GM18858 (cell line): ENCODE results near the gene ATG5.

Source experiments
- ATAC-seq: cut with Tn5 transposase; IDR thresholded peaks from one replicate; pipeline ENCODE4 v1.9.1; 2021; ENCODE audit not compliant: unreplicated experiment

Gene ATG5

DNA sequence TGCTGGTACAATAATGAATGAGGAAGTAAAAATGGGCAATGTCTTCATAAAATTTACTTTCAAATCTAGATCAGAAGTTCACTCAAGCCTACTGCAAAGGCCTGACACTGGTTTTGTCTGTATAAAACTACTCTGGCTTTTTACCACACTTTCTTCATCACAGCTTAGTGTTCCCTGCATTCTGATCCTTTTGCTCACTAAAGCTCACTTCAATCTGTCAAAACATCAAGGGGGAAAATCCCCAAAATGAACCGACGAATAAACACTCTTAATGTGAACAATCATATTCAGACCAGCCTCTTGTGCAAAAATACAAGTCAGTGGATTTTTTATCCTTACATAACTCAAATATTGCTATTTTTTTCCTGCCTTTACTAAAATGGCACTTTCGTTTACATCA is 140.9 kb downstream of the ATG5 start:
- no peak for ATAC-seq

DNA sequence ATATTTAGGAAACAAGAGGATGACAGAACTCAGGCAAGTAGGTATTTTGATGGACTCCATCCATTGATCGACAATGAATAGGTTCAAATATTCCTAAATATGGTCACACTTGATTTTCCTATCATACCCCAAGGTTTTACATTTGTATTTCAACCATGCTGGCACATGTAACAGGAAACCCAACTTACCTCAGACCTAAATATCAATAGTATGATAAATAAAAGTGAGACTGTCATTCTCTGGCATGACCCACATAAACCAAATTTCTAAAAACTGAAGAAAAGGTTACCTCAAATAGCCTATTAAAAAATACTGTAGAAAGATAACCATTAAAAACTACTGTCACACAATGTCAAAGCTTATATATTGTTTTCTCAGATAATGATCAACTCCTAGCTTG is 142.1 kb downstream of the ATG5 start:
- ATAC-seq, result no peak

- peak; percentile 84 for ATAC-seq
Measured at GRCh38 chr6:106182455-106182854, 143.1 kb downstream of the ATG5 start.

GRCh38 chr6:106181664-106182418 is 143.7 kb downstream of the ATG5 start:
- ATAC-seq, result peak; percentile 17

GRCh38 chr6:106180208-106180607 is 145.4 kb downstream of the ATG5 start:
- ATAC-seq, result no peak

DNA sequence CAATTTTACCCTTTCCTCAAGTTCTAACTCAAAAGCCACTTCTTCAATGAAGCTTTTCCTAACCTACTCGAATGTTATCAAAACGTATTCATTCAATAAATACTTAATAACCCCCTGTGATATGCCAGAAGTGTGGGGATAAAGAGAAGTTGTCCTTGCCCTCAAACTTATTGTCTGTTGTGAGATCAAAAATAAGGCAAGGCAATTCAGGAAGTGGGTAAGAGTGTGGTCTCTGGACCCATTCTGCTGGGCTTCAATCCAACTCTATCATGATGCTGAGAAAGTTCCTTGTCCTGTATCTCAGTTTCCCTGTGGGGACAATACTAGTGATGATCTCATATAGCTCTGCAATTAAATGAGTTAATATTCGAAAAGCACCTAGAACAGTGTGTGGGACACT is 146.7 kb downstream of the ATG5 start:
- ATAC-seq, result no peak

DNA sequence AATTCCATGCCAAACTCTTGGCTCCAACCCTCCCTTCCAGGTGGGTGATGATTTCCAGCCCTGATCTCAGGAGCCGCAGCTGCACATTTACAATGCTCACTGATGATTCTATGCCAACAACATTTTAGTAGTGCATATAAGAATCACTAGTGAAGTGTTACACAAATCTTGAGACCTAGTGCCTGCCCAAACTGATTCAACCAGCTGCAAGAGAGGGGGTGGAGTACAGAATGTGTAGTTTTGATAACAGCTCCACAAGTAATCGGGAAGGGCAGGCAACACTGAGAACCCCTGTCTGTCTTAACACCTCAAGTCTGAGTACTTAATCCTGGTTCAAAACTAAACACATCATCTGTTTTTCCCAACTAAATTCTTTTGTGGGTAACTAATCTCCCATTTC is 147.8 kb downstream of the ATG5 start:
- no peak for ATAC-seq

DNA sequence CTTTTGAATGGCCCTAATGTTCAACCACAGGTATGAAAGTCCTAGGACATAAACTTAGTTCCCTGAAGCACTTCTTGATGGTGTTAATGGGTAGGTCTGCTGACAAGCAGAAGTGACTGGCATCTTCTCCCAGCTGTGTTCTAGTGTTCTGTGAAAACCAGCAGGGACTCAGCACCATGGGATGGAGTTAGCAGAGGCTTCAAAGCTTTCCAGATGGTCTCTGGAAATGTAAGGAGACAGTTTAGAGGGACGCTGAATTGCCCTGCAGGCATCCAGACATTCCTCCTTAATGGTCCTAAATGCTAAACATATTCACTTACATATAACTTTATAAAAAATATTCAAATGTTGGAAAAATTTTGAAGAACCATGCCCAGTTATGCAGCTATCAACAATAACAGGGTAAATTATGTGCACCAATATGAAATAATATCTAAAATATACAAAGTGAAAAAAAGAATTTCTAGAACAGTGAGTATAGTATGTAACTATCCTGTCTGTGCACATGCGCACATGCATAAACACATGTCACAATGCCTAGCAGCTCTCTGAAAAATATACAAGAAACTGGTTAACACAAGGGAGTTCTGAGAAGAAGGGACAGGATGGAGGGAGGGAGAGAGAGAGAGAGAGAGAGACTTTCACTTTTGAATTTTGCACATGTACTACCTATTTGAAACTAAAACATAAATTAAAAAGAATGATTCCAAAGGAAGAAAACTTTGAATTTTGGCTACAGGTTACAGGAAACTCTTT is 152.3 kb downstream of the ATG5 start:
- ATAC-seq, result no peak

DNA sequence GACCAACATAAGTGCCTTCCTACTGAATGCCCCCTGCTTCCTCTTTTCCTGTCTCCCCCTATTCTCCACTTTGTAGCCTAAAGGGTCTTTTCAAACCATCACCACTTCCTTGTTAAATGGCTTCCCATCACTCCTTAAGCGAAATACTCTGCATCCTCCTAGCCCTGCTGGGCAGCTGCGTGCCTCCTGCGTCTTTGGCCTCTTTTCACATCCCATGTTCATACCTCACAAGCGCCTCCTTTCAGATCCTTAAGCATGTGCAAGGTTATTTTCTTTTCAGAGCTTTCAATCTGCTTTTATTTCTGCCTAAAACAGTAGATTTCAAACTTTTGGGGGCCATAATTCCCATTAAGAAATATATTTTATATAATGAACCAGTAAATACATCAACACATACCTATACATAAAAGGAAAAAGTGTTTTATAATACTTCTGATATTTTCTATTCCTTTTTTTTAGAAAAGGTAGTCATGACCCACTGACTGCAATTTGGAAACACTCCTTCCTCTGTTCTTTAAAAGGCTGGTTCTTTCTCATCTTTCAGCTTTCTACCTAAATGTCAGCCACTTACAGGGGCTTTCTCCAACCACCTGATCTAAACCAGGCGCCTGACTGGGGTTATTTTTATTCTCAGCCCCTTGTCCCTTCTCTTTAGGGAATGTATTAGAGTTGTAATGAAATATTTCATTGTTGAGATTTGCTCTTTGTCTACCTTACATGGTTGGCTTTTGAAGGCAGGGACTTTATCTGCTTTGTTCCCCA is 155.3 kb downstream of the ATG5 start:
- no peak for ATAC-seq

GRCh38 chr6:106169517-106169916 is 156.0 kb downstream of the ATG5 start:
- no peak for ATAC-seq

DNA sequence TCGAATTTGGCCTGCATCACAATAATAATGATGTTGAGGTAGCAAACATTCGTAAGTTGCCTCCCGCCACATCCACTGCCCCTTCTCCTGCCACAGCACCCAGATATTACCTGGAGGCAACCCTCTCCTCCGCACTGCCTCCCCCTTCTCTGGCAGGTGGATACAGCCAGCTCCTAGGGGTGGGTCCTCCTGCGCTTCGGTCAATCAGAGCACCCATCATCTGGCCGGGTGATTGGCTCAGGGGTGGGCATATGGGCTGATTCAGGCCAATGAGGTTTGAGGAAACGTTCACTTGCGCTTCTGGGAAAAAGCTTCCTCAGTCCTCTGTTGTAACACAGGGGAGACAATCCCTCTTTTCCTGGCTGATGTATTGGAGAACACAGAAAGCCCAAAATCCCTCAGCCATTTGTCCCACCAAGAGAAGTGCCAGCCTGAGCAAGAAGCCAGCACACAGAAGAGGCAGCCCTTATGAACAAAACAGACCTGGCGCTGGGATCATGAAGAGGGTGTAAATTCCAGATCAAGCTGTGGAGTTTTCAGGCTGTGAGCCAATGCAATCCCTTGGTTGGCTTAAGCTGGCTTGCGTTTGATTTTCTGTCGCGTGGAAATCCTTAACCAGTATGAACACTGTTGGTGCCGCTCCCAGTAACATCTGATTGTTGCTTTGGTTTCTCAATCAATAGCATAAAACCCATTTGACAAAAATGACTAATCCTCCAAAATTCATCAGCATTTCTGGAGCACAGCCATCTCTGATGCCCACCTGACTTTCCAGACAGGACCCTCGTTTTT is 157.3 kb downstream of the ATG5 start:
- no peak for ATAC-seq

DNA sequence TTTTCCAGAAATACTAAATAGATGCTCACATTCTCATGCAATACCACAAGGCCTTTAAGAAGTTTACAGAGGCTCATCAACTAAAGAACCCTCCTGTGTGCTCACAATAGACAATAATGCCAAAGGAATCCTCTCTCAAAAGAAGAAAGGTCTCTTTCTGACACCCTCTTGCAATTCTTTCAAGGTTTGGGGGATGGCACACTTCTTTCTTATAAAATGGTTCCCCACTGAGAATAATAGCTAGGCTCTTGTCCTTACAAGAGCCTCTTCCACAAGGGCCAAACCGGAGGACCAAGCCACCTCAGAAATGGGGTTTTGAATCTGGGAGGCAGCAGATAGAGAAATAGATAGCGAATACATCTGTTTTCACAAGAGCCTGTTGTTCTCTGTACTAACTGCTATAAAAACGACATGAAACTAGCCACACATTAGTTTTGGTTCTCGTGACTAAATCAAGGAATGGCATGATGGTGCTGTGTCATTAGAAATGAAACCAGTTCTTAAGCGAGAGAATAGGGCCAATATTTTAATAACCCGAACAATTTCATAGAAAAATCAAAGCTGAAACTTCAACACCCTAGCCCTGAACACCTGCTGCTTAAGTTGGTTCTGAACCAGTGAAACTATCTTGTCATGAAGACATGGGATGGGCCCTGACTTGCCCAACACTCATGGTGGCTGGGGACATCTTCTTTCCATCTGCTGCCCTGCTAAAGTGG is 158.3 kb downstream of the ATG5 start:
- peak; percentile 44 for ATAC-seq

- no peak for ATAC-seq
Measured at GRCh38 chr6:106165885-106166485, 159.6 kb downstream of the ATG5 start.

GRCh38 chr6:106163966-106164877 is 161.3 kb downstream of the ATG5 start:
- peak; percentile 35 for ATAC-seq

- peak; percentile 21 for ATAC-seq
Measured at GRCh38 chr6:106163446-106163965, 162.1 kb downstream of the ATG5 start.

- ATAC-seq, result no peak
Measured at GRCh38 chr6:106162921-106163320, 162.6 kb downstream of the ATG5 start.

DNA sequence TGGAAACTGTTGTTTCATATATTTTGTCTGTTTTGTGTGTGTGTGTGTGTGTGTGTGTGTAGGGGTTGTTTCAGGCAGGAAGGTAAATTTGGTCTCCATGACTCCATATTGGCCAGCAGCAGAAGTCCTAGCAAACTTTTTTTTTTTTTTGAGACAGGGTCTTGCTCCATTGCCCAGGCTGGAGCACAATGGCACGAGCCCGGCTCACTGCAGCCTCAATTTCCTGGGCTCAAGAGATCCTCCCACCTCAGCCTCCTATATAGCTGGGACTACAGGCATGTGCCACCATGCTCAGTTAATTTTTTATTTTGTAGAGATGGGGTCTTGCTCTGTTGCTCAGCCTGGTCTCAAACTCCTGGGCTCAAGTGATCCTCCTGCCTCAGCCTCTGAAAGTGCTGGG is 163.7 kb downstream of the ATG5 start:
- no peak for ATAC-seq

DNA sequence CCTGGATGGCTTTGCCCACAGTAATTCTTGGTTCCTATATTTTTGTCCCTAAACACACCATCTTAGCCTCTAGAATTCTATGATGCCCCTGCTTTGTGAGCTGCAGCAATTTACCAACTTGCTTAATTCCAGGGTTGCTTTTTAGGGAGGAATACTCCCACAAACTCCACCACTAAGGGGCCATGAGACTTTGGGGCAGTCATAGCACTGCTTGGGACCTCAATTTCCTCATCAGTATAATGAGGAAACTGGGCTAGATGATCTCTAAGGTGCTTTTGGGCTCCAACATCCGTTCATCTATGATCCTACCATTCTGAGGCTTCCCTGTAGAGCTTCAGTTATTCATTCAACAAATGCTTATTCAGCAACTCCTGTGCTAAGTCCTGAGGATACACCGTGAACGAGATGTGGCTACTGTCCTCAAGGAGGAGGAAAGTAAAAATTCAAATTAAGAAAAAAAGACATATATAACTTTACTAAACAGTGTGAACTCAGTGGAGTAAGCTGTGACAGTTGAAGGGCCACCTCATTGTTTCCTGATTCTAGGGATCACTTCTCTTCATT is 164.2 kb downstream of the ATG5 start:
- ATAC-seq, result no peak
